HEK293 (cell line): ENCODE measurements around the gene SLC10A7.
A peak's percentile ranks its signal among the peaks of the same experiment; 100 is the strongest.

Experiments
- CTCF ChIA-PET: fragments of 350-600 bp; formaldehyde crosslinking; extraction: SDS; loops from one replicate; lab custom pipeline; 2021; ENCODE audit warnings: antibody characterized with exemption; lab: Yijun Ruan, JAX
- POLR2A ChIA-PET: fragments of 300-600 bp; formaldehyde crosslinking; extraction: SDS; loops from one replicate; lab custom pipeline; 2020; ENCODE audit warnings: antibody characterized with exemption, inconsistent platforms; lab: Yijun Ruan, JAX
- H3K27ac ChIP-seq: fragments of 200-500 bp; sonication (Bioruptor generic); 2 replicates; pipeline ENCODE4 v1.5.1; 2014; ENCODE audit warnings: low read depth, low read length, control low read depth, inconsistent platforms; ENCODE audit errors: extremely low read depth
- H3K36me3 ChIP-seq, 2 experiments: fragments of 200-500 bp in 1 of 2; sonication (Bioruptor generic) in 1 of 2; 1 replicate in 1 of 2; 2 replicates in 1 of 2; pipeline ENCODE4 v1.5.1; 2014 to 2017; ENCODE audit warnings: inconsistent platforms in 2 of 2, low read length in 2 of 2; ENCODE audit not compliant: control insufficient read depth in 2 of 2, insufficient read depth in 1 of 2
- H3K4me1 ChIP-seq: fragments of 200-500 bp; sonication (Bioruptor generic); 2 replicates; pipeline ENCODE4 v1.5.1; 2014; ENCODE audit warnings: mild to moderate bottlenecking, low read length, inconsistent platforms; ENCODE audit not compliant: control insufficient read depth, insufficient read depth
- H3K4me3 ChIP-seq: 2 replicates; pipeline ENCODE4 v1.5.1; 2011; ENCODE audit warnings: low read depth, mild to moderate bottlenecking, control low read depth, low read length, moderate library complexity
- H3K9me3 ChIP-seq: fragments of 200-500 bp; sonication (Bioruptor generic); 2 replicates; pipeline ENCODE4 v1.5.1; 2014; ENCODE audit warnings: low read depth, low read length, inconsistent platforms; ENCODE audit not compliant: control insufficient read depth, insufficient read depth
- GLIS1 ChIP-seq: fragments of 450-650 bp; formaldehyde crosslinking; IDR thresholded peaks from 2 replicates; pipeline ENCODE4 v1.5.1; 2016; ENCODE audit warnings: missing biosample characterization, missing genetic modification characterization
- KLF7 ChIP-seq: fragments of 450-650 bp; formaldehyde crosslinking; IDR thresholded peaks from 2 replicates; pipeline ENCODE4 v1.5.1; 2016; ENCODE audit warnings: missing biosample characterization, missing genetic modification characterization, borderline replicate concordance
- OSR2 ChIP-seq: fragments of 450-650 bp; formaldehyde crosslinking; IDR thresholded peaks from 2 replicates; pipeline ENCODE4 v1.5.1; 2016; ENCODE audit warnings: missing biosample characterization, missing genetic modification characterization
- SCRT2 ChIP-seq: fragments of 450-650 bp; formaldehyde crosslinking; IDR thresholded peaks from 2 replicates; pipeline ENCODE4 v1.5.1; 2016; ENCODE audit warnings: missing biosample characterization, missing genetic modification characterization
- SP7 ChIP-seq: fragments of 450-650 bp; formaldehyde crosslinking; IDR thresholded peaks from 2 replicates; pipeline ENCODE4 v1.5.1; 2016; ENCODE audit warnings: missing biosample characterization, missing genetic modification characterization
- TRIM28 ChIP-seq: IDR thresholded peaks from 2 replicates; pipeline ENCODE4 v1.6.1; 2011; ENCODE audit warnings: low read length, control low read depth, borderline replicate concordance
- WT1 ChIP-seq: fragments of 450-650 bp; formaldehyde crosslinking; IDR thresholded peaks from 2 replicates; pipeline ENCODE4 v1.5.1; 2016; ENCODE audit warnings: missing biosample characterization, missing genetic modification characterization
- ZBTB17 ChIP-seq: fragments of 450-650 bp; formaldehyde crosslinking; IDR thresholded peaks from 2 replicates; pipeline ENCODE4 v1.5.1; 2016; ENCODE audit warnings: missing biosample characterization, missing genetic modification characterization
- ZNF366 ChIP-seq: fragments of 450-650 bp; formaldehyde crosslinking; conservative IDR thresholded peaks from 2 replicates; pipeline ENCODE4 v1.5.1; 2016; ENCODE audit warnings: missing biosample characterization, missing genetic modification characterization
- ZNF433 ChIP-seq: fragments of 450-650 bp; formaldehyde crosslinking; IDR thresholded peaks from 2 replicates; pipeline ENCODE4 v1.5.1; 2016; ENCODE audit warnings: missing biosample characterization, missing genetic modification characterization, low read depth
- ZNF548 ChIP-seq: fragments of 450-650 bp; formaldehyde crosslinking; IDR thresholded peaks from 2 replicates; pipeline ENCODE4 v1.5.1; 2016; ENCODE audit warnings: missing biosample characterization, missing genetic modification characterization
- ZNF621 ChIP-seq: fragments of 450-650 bp; formaldehyde crosslinking; IDR thresholded peaks from 2 replicates; pipeline ENCODE4 v1.5.1; 2017; ENCODE audit warnings: missing biosample characterization, missing genetic modification characterization
- ZNF624 ChIP-seq: fragments of 450-650 bp; formaldehyde crosslinking; IDR thresholded peaks from 2 replicates; pipeline ENCODE4 v1.5.1; 2017; ENCODE audit warnings: missing biosample characterization, missing genetic modification characterization
- ZNF837 ChIP-seq: fragments of 450-650 bp; formaldehyde crosslinking; IDR thresholded peaks from 2 replicates; pipeline ENCODE4 v1.5.1; 2016; ENCODE audit warnings: missing biosample characterization, missing genetic modification characterization
- ZNF843 ChIP-seq: fragments of 450-650 bp; formaldehyde crosslinking; IDR thresholded peaks from 2 replicates; pipeline ENCODE4 v1.5.1; 2016; ENCODE audit warnings: missing biosample characterization, missing genetic modification characterization
- TF ChIP-seq, protein P1 (sequence below): fragments of 450-650 bp; formaldehyde crosslinking; IDR thresholded peaks from 2 replicates; pipeline ENCODE4 v1.5.1; 2016; ENCODE audit warnings: missing biosample characterization, missing genetic modification characterization
- TF ChIP-seq, protein P2 (sequence below): fragments of 450-650 bp; formaldehyde crosslinking; IDR thresholded peaks from 2 replicates; pipeline ENCODE4 v1.5.1; 2017; ENCODE audit warnings: missing biosample characterization, missing genetic modification characterization
- TF ChIP-seq, protein P3 (sequence below): fragments of 450-650 bp; formaldehyde crosslinking; IDR thresholded peaks from 2 replicates; pipeline ENCODE4 v1.5.1; 2016; ENCODE audit warnings: missing biosample characterization, missing genetic modification characterization
- TF ChIP-seq, protein P4 (sequence below): fragments of 450-650 bp; formaldehyde crosslinking; IDR thresholded peaks from 2 replicates; pipeline ENCODE4 v1.5.1; 2016; ENCODE audit warnings: missing biosample characterization, missing genetic modification characterization
- TF ChIP-seq, protein P5 (sequence below): fragments of 450-650 bp; formaldehyde crosslinking; IDR thresholded peaks from 2 replicates; pipeline ENCODE4 v1.5.1; 2016; ENCODE audit warnings: missing biosample characterization, missing genetic modification characterization
- TF ChIP-seq, protein P6 (sequence below): fragments of 450-650 bp; formaldehyde crosslinking; IDR thresholded peaks from 2 replicates; pipeline ENCODE4 v1.5.1; 2016; ENCODE audit warnings: missing biosample characterization, missing genetic modification characterization, borderline replicate concordance
- TF ChIP-seq, protein P7 (sequence below): fragments of 450-650 bp; formaldehyde crosslinking; IDR thresholded peaks from 2 replicates; pipeline ENCODE4 v1.5.1; 2016; ENCODE audit warnings: missing biosample characterization, missing genetic modification characterization

SLC10A7 gene

DNA sequence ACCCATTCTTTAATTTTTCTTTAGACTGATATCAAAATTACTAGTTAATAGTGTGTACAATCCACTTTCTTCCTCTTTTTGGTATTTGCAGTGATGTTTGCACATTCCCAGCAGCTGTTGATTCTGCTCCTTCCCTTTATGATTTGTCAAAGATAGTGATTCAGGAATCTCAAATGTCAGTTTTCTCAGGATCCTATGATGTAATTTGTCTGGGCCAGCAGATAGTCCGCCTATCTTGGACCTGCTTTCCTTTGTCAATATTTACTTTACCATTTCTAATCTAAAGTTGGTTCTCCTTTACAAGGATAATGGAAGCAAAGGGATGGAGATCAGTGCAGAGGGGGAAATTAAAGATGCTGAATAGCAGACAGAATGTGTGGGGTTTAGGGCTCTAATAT is 185.3 kb downstream of the SLC10A7 start:
- Histone ChIP-seq H3K27ac (no peak overlapping the region), H3K9me3 (no peaks in the 10 kb centered on the region)
- TF ChIP-seq ZNF837 (no peak), WT1 (tag by site-specific recombination) (no peak), SP7 (0 out of 2 replicates have a peak, but pooled peaks have one; percentile 25), ZNF624 (tag by site-specific recombination) (no peak), OSR2 (tag by site-specific recombination) (peak; percentile 14; the same call in 1 of the 2 replicates), ZNF366 (tag by site-specific recombination) (0 out of 2 replicates have a peak, but pooled peaks have one; percentile 14), GLIS1 (tag by site-specific recombination) (peak; percentile 12; the same call in 1 of the 2 replicates), ZNF548 (no peak), ZNF843 (tag by site-specific recombination) (peak; percentile 29; the same call in 1 of the 2 replicates), KLF7 (tag by site-specific recombination) (no peak), ZNF621 (no peak), TRIM28 (no peak; the same call in 1 of the 2 replicates), ZNF433 (no peak), ZBTB17 (tag by site-specific recombination) (peak; percentile 50; the same call in 1 of the 2 replicates), SCRT2 (peak; percentile 37; the same call in 1 of the 2 replicates)
- TF ChIP-seq, protein P1, sequence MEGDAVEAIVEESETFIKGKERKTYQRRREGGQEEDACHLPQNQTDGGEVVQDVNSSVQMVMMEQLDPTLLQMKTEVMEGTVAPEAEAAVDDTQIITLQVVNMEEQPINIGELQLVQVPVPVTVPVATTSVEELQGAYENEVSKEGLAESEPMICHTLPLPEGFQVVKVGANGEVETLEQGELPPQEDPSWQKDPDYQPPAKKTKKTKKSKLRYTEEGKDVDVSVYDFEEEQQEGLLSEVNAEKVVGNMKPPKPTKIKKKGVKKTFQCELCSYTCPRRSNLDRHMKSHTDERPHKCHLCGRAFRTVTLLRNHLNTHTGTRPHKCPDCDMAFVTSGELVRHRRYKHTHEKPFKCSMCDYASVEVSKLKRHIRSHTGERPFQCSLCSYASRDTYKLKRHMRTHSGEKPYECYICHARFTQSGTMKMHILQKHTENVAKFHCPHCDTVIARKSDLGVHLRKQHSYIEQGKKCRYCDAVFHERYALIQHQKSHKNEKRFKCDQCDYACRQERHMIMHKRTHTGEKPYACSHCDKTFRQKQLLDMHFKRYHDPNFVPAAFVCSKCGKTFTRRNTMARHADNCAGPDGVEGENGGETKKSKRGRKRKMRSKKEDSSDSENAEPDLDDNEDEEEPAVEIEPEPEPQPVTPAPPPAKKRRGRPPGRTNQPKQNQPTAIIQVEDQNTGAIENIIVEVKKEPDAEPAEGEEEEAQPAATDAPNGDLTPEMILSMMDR (tag by site-specific recombination), result no peak
- TF ChIP-seq, protein P2, sequence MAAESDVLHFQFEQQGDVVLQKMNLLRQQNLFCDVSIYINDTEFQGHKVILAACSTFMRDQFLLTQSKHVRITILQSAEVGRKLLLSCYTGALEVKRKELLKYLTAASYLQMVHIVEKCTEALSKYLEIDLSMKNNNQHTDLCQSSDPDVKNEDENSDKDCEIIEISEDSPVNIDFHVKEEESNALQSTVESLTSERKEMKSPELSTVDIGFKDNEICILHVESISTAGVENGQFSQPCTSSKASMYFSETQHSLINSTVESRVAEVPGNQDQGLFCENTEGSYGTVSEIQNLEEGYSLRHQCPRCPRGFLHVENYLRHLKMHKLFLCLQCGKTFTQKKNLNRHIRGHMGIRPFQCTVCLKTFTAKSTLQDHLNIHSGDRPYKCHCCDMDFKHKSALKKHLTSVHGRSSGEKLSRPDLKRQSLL (tag by site-specific recombination), result no peak
- TF ChIP-seq, protein P3, sequence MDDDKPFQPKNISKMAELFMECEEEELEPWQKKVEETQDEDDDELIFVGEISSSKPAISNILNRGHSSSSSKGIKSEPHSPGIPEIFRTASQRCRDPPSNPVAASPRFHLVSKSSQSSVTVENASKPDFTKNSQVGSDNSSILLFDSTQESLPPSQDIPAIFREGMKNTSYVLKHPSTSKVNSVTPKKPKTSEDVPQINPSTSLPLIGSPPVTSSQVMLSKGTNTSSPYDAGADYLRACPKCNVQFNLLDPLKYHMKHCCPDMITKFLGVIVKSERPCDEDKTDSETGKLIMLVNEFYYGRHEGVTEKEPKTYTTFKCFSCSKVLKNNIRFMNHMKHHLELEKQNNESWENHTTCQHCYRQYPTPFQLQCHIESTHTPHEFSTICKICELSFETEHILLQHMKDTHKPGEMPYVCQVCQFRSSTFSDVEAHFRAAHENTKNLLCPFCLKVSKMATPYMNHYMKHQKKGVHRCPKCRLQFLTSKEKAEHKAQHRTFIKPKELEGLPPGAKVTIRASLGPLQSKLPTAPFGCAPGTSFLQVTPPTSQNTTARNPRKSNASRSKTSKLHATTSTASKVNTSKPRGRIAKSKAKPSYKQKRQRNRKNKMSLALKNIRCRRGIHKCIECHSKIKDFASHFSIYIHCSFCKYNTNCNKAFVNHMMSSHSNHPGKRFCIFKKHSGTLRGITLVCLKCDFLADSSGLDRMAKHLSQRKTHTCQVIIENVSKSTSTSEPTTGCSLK (tag by site-specific recombination), result no peak
- TF ChIP-seq, protein P4, sequence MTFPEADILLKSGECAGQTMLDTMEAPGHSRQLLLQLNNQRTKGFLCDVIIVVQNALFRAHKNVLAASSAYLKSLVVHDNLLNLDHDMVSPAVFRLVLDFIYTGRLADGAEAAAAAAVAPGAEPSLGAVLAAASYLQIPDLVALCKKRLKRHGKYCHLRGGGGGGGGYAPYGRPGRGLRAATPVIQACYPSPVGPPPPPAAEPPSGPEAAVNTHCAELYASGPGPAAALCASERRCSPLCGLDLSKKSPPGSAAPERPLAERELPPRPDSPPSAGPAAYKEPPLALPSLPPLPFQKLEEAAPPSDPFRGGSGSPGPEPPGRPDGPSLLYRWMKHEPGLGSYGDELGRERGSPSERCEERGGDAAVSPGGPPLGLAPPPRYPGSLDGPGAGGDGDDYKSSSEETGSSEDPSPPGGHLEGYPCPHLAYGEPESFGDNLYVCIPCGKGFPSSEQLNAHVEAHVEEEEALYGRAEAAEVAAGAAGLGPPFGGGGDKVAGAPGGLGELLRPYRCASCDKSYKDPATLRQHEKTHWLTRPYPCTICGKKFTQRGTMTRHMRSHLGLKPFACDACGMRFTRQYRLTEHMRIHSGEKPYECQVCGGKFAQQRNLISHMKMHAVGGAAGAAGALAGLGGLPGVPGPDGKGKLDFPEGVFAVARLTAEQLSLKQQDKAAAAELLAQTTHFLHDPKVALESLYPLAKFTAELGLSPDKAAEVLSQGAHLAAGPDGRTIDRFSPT (tag by site-specific recombination), result no peak
- TF ChIP-seq, protein P5, sequence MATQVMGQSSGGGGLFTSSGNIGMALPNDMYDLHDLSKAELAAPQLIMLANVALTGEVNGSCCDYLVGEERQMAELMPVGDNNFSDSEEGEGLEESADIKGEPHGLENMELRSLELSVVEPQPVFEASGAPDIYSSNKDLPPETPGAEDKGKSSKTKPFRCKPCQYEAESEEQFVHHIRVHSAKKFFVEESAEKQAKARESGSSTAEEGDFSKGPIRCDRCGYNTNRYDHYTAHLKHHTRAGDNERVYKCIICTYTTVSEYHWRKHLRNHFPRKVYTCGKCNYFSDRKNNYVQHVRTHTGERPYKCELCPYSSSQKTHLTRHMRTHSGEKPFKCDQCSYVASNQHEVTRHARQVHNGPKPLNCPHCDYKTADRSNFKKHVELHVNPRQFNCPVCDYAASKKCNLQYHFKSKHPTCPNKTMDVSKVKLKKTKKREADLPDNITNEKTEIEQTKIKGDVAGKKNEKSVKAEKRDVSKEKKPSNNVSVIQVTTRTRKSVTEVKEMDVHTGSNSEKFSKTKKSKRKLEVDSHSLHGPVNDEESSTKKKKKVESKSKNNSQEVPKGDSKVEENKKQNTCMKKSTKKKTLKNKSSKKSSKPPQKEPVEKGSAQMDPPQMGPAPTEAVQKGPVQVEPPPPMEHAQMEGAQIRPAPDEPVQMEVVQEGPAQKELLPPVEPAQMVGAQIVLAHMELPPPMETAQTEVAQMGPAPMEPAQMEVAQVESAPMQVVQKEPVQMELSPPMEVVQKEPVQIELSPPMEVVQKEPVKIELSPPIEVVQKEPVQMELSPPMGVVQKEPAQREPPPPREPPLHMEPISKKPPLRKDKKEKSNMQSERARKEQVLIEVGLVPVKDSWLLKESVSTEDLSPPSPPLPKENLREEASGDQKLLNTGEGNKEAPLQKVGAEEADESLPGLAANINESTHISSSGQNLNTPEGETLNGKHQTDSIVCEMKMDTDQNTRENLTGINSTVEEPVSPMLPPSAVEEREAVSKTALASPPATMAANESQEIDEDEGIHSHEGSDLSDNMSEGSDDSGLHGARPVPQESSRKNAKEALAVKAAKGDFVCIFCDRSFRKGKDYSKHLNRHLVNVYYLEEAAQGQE (tag by site-specific recombination), result no peak
- TF ChIP-seq, protein P6, sequence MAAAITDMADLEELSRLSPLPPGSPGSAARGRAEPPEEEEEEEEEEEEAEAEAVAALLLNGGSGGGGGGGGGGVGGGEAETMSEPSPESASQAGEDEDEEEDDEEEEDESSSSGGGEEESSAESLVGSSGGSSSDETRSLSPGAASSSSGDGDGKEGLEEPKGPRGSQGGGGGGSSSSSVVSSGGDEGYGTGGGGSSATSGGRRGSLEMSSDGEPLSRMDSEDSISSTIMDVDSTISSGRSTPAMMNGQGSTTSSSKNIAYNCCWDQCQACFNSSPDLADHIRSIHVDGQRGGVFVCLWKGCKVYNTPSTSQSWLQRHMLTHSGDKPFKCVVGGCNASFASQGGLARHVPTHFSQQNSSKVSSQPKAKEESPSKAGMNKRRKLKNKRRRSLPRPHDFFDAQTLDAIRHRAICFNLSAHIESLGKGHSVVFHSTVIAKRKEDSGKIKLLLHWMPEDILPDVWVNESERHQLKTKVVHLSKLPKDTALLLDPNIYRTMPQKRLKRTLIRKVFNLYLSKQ (tag by site-specific recombination), result no peak
- TF ChIP-seq, protein P7, sequence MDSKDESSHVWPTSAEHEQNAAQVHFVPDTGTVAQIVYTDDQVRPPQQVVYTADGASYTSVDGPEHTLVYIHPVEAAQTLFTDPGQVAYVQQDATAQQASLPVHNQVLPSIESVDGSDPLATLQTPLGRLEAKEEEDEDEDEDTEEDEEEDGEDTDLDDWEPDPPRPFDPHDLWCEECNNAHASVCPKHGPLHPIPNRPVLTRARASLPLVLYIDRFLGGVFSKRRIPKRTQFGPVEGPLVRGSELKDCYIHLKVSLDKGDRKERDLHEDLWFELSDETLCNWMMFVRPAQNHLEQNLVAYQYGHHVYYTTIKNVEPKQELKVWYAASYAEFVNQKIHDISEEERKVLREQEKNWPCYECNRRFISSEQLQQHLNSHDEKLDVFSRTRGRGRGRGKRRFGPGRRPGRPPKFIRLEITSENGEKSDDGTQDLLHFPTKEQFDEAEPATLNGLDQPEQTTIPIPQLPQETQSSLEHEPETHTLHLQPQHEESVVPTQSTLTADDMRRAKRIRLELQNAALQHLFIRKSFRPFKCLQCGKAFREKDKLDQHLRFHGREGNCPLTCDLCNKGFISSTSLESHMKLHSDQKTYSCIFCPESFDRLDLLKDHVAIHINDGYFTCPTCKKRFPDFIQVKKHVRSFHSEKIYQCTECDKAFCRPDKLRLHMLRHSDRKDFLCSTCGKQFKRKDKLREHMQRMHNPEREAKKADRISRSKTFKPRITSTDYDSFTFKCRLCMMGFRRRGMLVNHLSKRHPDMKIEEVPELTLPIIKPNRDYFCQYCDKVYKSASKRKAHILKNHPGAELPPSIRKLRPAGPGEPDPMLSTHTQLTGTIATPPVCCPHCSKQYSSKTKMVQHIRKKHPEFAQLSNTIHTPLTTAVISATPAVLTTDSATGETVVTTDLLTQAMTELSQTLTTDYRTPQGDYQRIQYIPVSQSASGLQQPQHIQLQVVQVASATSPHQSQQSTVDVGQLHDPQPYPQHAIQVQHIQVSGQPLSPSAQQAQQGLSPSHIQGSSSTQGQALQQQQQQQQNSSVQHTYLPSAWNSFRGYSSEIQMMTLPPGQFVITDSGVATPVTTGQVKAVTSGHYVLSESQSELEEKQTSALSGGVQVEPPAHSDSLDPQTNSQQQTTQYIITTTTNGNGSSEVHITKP (tag by site-specific recombination), result 0 out of 2 replicates have a peak, but pooled peaks have one; percentile 15

More for the DNA sequence above, 185.3 kb downstream of the SLC10A7 start:
- ChIA-PET POLR2A (no interaction called here), CTCF (no interaction called here)
- Histone ChIP-seq H3K36me3 (no peaks in the 10 kb centered on the region), H3K4me3 (no peak overlapping the region), H3K4me1 (peaks cover 16% of the 10 kb centered on the region)
